GM12878 (cell line): ENCODE data around the gene DOLPP1. TPM values are rescaled to one million over a fixed set of nuclear protein-coding genes. Genes with fewer than 3 reads are reported as not detected.

Source experiments
- ATAC-seq: fragments of 200-7000 bp; cut with Tn5 transposase; 3 replicates; pipeline ENCODE4 v1.9.1; 2020; ENCODE audit warnings: mild to moderate bottlenecking, moderate library complexity
- BruUV-seq: library from RNA; stranded (reverse); fragments of 400-500 nt; replicated peaks from 2 replicates; lab custom pipeline; 2021; lab: Mats Ljungman, UMichigan
- CTCF ChIA-PET: fragments of 300-600 bp; sonication (Branson Sonifier 250); formaldehyde crosslinking; extraction: SDS; loops from one replicate; lab custom pipeline; 2021; ENCODE audit warnings: inconsistent platforms; lab: Yijun Ruan, JAX
- POLR2A ChIA-PET: fragments of 350-600 bp; formaldehyde crosslinking; extraction: SDS; loops from one replicate; lab custom pipeline; 2021; ENCODE audit warnings: inconsistent platforms; lab: Charles Lee
- RAD21 ChIA-PET: fragments of 300-600 bp; sonication (Branson Sonifier 250); formaldehyde crosslinking; loops from one replicate; lab custom pipeline; 2023; ENCODE audit warnings: antibody characterized with exemption; ENCODE audit not compliant: unreplicated experiment; lab: Charles Lee
- SMC1A ChIA-PET: fragments of 300-600 bp; sonication (Branson Sonifier 250); formaldehyde crosslinking; loops from one replicate; lab custom pipeline; 2023; ENCODE audit not compliant: unreplicated experiment, uncharacterized antibody; lab: Charles Lee
- DNase-seq: peaks from one replicate; pipeline ENCODE4 v3.0.0-alpha.2; 2011; ENCODE audit warnings: low read depth, low spot score
- FAIRE-seq: peaks from 3 replicates; lab custom pipeline; 2011; peaks lifted over from hg19 to GRCh38; lab: Jason Lieb, UNC
- H2AFZ ChIP-seq: 2 replicates; pipeline ENCODE4 v1.6.0; 2011; ENCODE audit warnings: low read depth, low read length, control low read depth; ENCODE audit not compliant: control insufficient read depth
- H3K27ac ChIP-seq: 2 replicates; pipeline ENCODE4 v1.5.1; 2011; ENCODE audit warnings: control low read depth; ENCODE audit not compliant: control insufficient read depth, insufficient read depth
- H3K27me3 ChIP-seq, 2 experiments: replicated peaks in 1 of 2; 2 replicates each; pipeline versions ENCODE4 v1.6.0 to v1.6.1; 2011; ENCODE audit warnings: low read length in 1 of 2; ENCODE audit not compliant: control insufficient read depth in 2 of 2, insufficient read depth in 2 of 2
- H3K36me3 ChIP-seq, 2 experiments: 2 replicates each; pipeline ENCODE4 v1.5.1; 2011; ENCODE audit warnings: low read length in 1 of 2; ENCODE audit not compliant: control insufficient read depth in 2 of 2, insufficient read depth in 2 of 2
- H3K4me1 ChIP-seq: 2 replicates; pipeline ENCODE4 v1.6.1; 2011; ENCODE audit warnings: mild to moderate bottlenecking, low read length, moderate library complexity, mixed read lengths; ENCODE audit not compliant: control insufficient read depth, insufficient read depth
- H3K4me2 ChIP-seq: 2 replicates; pipeline ENCODE4 v1.6.0; 2011; ENCODE audit warnings: control low read depth; ENCODE audit not compliant: control insufficient read depth, insufficient read depth
- H3K4me3 ChIP-seq: fragments of 200-600 bp; sonication (generic); 2 replicates; pipeline ENCODE4 v1.5.1; 2016
- H3K79me2 ChIP-seq: 2 replicates; pipeline ENCODE4 v1.6.0; 2011; ENCODE audit warnings: low read length; ENCODE audit not compliant: control insufficient read depth, insufficient read depth
- H3K9ac ChIP-seq: 2 replicates; pipeline ENCODE4 v1.8.0; 2011; ENCODE audit warnings: low read length, control low read depth, mixed read lengths; ENCODE audit not compliant: control insufficient read depth, insufficient read depth
- H3K9me3 ChIP-seq: replicated peaks from 3 replicates; pipeline ENCODE4 v1.5.1; 2011; ENCODE audit warnings: mild to moderate bottlenecking, low read length; ENCODE audit not compliant: control insufficient read depth, insufficient read depth
- H4K20me1 ChIP-seq: 2 replicates; pipeline ENCODE4 v1.6.0; 2011; ENCODE audit not compliant: control insufficient read depth, insufficient read depth
- BCLAF1 ChIP-seq: fragments of 450-650 bp; IDR thresholded peaks from 2 replicates; pipeline ENCODE4 v1.6.1; 2017; ENCODE audit warnings: antibody characterized with exemption, mild to moderate bottlenecking, moderate library complexity
- CBFB ChIP-seq: IDR thresholded peaks from 2 replicates; pipeline ENCODE4 v1.6.1; 2016; ENCODE audit warnings: antibody characterized with exemption, low read depth
- CHD1 ChIP-seq: IDR thresholded peaks from 2 replicates; pipeline ENCODE4 v1.6.1; 2012; ENCODE audit warnings: low read depth, low read length, improper control_type of control experiment
- EGR1 ChIP-seq, 2 experiments: IDR thresholded peaks; 1 replicate in 1 of 2; 2 replicates in 1 of 2; pipeline ENCODE4 v1.6.1; 2011 to 2012; ENCODE audit warnings: low read depth in 2 of 2, low read length in 2 of 2, borderline replicate concordance in 1 of 2, mild to moderate bottlenecking in 1 of 2, moderate library complexity in 1 of 2
- ETV6 ChIP-seq, 2 experiments: fragments of 450-650 bp in 1 of 2; IDR thresholded peaks in 1 of 2; conservative IDR thresholded peaks in 1 of 2; 2 replicates each; pipeline ENCODE4 v1.6.1; 2014; ENCODE audit warnings: antibody characterized with exemption in 1 of 2, borderline replicate concordance in 1 of 2, low read depth in 1 of 2, mild to moderate bottlenecking in 1 of 2, moderate library complexity in 1 of 2
- JUNB ChIP-seq: IDR thresholded peaks from 2 replicates; pipeline ENCODE4 v1.6.1; 2016; ENCODE audit warnings: antibody characterized with exemption, mild to moderate bottlenecking
- KDM1A ChIP-seq: fragments of 200-600 bp; sonication (generic); IDR thresholded peaks from 2 replicates; pipeline ENCODE4 v1.6.1; 2016; ENCODE audit warnings: borderline replicate concordance
- NFXL1 ChIP-seq: fragments of 450-650 bp; IDR thresholded peaks from 2 replicates; pipeline ENCODE4 v1.6.1; 2017; ENCODE audit warnings: antibody characterized with exemption, mild to moderate bottlenecking, borderline replicate concordance
- NR2F1 ChIP-seq: fragments of 450-650 bp; conservative IDR thresholded peaks from 2 replicates; pipeline ENCODE4 v1.6.1; 2017; ENCODE audit warnings: mild to moderate bottlenecking
- RAD21 ChIP-seq: IDR thresholded peaks from 2 replicates; pipeline ENCODE4 v1.6.1; 2011; ENCODE audit warnings: mild to moderate bottlenecking, low read depth, low read length, moderate library complexity; ENCODE audit not compliant: insufficient read depth
- SMAD1 ChIP-seq: fragments of 450-650 bp; IDR thresholded peaks from 2 replicates; pipeline ENCODE4 v1.6.1; 2018; ENCODE audit warnings: mild to moderate bottlenecking, low read depth; ENCODE audit not compliant: partially characterized antibody
- YY1 ChIP-seq: IDR thresholded peaks from 2 replicates; pipeline ENCODE4 v1.6.1; 2011; ENCODE audit warnings: low read depth, mild to moderate bottlenecking, low read length
- WGBS: methylation state at CpG from one replicate; pipeline ENCODE4 v1.1.6; 2016; ENCODE audit warnings: low lambda C conversion rate; ENCODE audit not compliant: insufficient replicate concordance, insufficient coverage; ENCODE audit errors: missing lambda C conversion rate; 5-methylcytosine and 5-hydroxymethylcytosine counted together
- in situ Hi-C: fragments of 300-500 bp; cut with MboI; formaldehyde crosslinking; loops from 9 replicates; pipeline ENCODE4 v1.14.3; 2018; ENCODE audit warnings: mixed read lengths
- intact Hi-C: fragments of 100-400 bp; cut with micrococcal nuclease; formaldehyde crosslinking; loops from one replicate; pipeline ENCODE4 v1.14.2; 2022; ENCODE audit not compliant: unreplicated experiment
- polyA plus RNA-seq, 11 experiments: library from polyadenylated mRNA; depleted of rRNA in 4 of 11; unstranded in 6 of 11; stranded (reverse) in 5 of 11; fragments of >200 nt; fragmentation: Nextera tagmentation in 4 of 11; fragmentation: Illumina TruSeq in 1 of 11; extraction: Ambion mirVana in 4 of 11; extraction: Trizol in 1 of 11; gene quantifications; 1 replicate in 1 of 11; 2 replicates in 10 of 11; pipeline versions ENCODE4 v1.2.1 to v1.2.3, GENCODE V29; 2011 to 2016; ENCODE audit warnings: inconsistent platforms in 2 of 11, missing spikeins in 2 of 11, low read depth in 1 of 11
- total RNA-seq, 4 experiments: library from RNA; depleted of rRNA in 3 of 4; stranded (reverse); fragments of >200 nt in 3 of 4; fragmentation: Illumina TruSeq in 1 of 4; extraction: Trizol in 1 of 4; gene quantifications; 2 replicates each; pipeline versions ENCODE4 v1.2.1 to v1.2.3, GENCODE V29; 2013 to 2021
- TF ChIP-seq, protein P1 (sequence below): fragments of 450-650 bp; conservative IDR thresholded peaks from 2 replicates; pipeline ENCODE4 v1.6.1; 2017; ENCODE audit warnings: mild to moderate bottlenecking, moderate library complexity

DOLPP1 gene
- total and polyA plus RNA-seq, 10 of the 15 experiments (the other 5 are each of a cell fraction or from before 2014, with no cell fraction given), result 0.76 to 19.9 (median 13.4) TPM

- no peak for ATAC-seq
- TF ChIP-seq NR2F1 (no peak), NFXL1 (no peak), YY1 (no peak), CBFB (no peak), ETV6 (conservative IDR thresholded peaks at IDR 0.05 in 1 of 2, IDR thresholded peaks at IDR 0.05 in 1 of 2; ENCODE audit: borderline replicate concordance in 1 of 2, low read depth in 1 of 2) (no peak), SMAD1 (no peak), KDM1A (no peak), EGR1 (IDR thresholded peaks at IDR 0.05; ENCODE audit: borderline replicate concordance in 1 of 2, low read depth in 2 of 2, low read length in 2 of 2) (no peak), RAD21 (no peak), BCLAF1 (no peak), JUNB (no peak), CHD1 (no peak)
- TF ChIP-seq, protein P1, sequence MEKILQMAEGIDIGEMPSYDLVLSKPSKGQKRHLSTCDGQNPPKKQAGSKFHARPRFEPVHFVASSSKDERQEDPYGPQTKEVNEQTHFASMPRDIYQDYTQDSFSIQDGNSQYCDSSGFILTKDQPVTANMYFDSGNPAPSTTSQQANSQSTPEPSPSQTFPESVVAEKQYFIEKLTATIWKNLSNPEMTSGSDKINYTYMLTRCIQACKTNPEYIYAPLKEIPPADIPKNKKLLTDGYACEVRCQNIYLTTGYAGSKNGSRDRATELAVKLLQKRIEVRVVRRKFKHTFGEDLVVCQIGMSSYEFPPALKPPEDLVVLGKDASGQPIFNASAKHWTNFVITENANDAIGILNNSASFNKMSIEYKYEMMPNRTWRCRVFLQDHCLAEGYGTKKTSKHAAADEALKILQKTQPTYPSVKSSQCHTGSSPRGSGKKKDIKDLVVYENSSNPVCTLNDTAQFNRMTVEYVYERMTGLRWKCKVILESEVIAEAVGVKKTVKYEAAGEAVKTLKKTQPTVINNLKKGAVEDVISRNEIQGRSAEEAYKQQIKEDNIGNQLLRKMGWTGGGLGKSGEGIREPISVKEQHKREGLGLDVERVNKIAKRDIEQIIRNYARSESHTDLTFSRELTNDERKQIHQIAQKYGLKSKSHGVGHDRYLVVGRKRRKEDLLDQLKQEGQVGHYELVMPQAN, result no peak
- SMC1A ChIA-PET, result no interaction called here
- no peaks in the 10 kb centered on the region for H4K20me1 ChIP-seq
- FAIRE-seq, result no peak
- H3K4me3 ChIP-seq, result no peak overlapping the region
- H3K79me2 ChIP-seq, result peaks cover 14% of the 10 kb centered on the region
- no peak for DNase-seq
- no peak overlapping the region for H3K27ac ChIP-seq
- H3K27me3 ChIP-seq, result no peaks in the 10 kb centered on the region
- no TSS peak for BruUV-seq
- 94% methylated on average over 16 of the region's 16 CpGs for WGBS
- H3K9ac ChIP-seq, result no peak overlapping the region
- no peak overlapping the region for H2AFZ ChIP-seq
- CTCF ChIA-PET, result no interaction called here
- H3K9me3 ChIP-seq, result no peaks in the 10 kb centered on the region
- RAD21 ChIA-PET, result no interaction called here
- in situ Hi-C loops, result no loop called here
- H3K4me2 ChIP-seq, result no peak overlapping the region
- H3K4me1 ChIP-seq, result peaks cover 13% of the 10 kb centered on the region
- intact Hi-C loops, result no loop called here
- POLR2A ChIA-PET, result no interaction called here
- peaks cover 2 to 9% of the 10 kb centered on the region in 2 experiments for H3K36me3 ChIP-seq
These were observed 38.9 kb upstream of the DOLPP1 start for GRCh38 chr9:129042016-129042415.
